NCI-H2171 treated with DMSO at 0.1 percent for 48 hours (cell line): ENCODE results near the gene ZC3H7A.
"Not testable (repeated sequence)": the region's sequence is repeated elsewhere in the genome, so short reads cannot be mapped to it uniquely, and the experiment has no call there.

Experiments used
- DNase-seq: peaks from one replicate; lab custom pipeline; 2025; lab: John Stamatoyannopoulos, UW

The ZC3H7A gene

GRCh38 chr16:11797166-11797956 is at the start of gene ZC3H7A:
Gene ZC3H7A, minus strand, starts transcription at chr16:11797258. Its CDS starts 14,904 bp downstream, at chr16:11782354.
- DNase-seq: peak; percentile 95

GRCh38 chr16:11844499-11844898 is 47.4 kb upstream of the ZC3H7A start:
- DNase-seq: no peak

GRCh38 chr16:11843861-11844260 is 46.8 kb upstream of the ZC3H7A start:
- no peak for DNase-seq

- DNase-seq: no peak
Measured at GRCh38 chr16:11843206-11843605, 46.1 kb upstream of the ZC3H7A start.

GRCh38 chr16:11841026-11841425 is 44.0 kb upstream of the ZC3H7A start:
- DNase-seq: no peak

- DNase-seq: no peak
Measured at GRCh38 chr16:11836650-11837244, 39.7 kb upstream of the ZC3H7A start.

GRCh38 chr16:11835891-11836649 is 39.0 kb upstream of the ZC3H7A start:
- peak; percentile 78 for DNase-seq

- no peak for DNase-seq
Measured at GRCh38 chr16:11835309-11835708, 38.3 kb upstream of the ZC3H7A start.

- peak; percentile 24 for DNase-seq
Measured at GRCh38 chr16:11833951-11834695, 37.1 kb upstream of the ZC3H7A start.

- DNase-seq: no peak
Measured at GRCh38 chr16:11828696-11829095, 31.6 kb upstream of the ZC3H7A start.

GRCh38 chr16:11825520-11826165 is 28.6 kb upstream of the ZC3H7A start:
- not testable (repeated sequence) for DNase-seq

GRCh38 chr16:11824362-11824761 is 27.3 kb upstream of the ZC3H7A start:
- DNase-seq: no peak

GRCh38 chr16:11823645-11824044 is 26.6 kb upstream of the ZC3H7A start:
- DNase-seq: not testable (repeated sequence)

- no peak for DNase-seq
Measured at GRCh38 chr16:11819798-11820197, 22.7 kb upstream of the ZC3H7A start.

- not testable (repeated sequence) for DNase-seq
Measured at GRCh38 chr16:11818970-11819369, 21.9 kb upstream of the ZC3H7A start.

- no peak for DNase-seq
Measured at GRCh38 chr16:11816123-11816522, 19.1 kb upstream of the ZC3H7A start.

GRCh38 chr16:11814800-11815199 is 17.7 kb upstream of the ZC3H7A start:
- not testable (repeated sequence) for DNase-seq

GRCh38 chr16:11806721-11807120 is 9.7 kb upstream of the ZC3H7A start:
- DNase-seq: no peak

GRCh38 chr16:11805556-11805955 is 8.5 kb upstream of the ZC3H7A start:
- DNase-seq: no peak

GRCh38 chr16:11801481-11802021 is 4.5 kb upstream of the ZC3H7A start:
- DNase-seq: no peak

GRCh38 chr16:11800382-11800718 is 3.3 kb upstream of the ZC3H7A start:
- no peak for DNase-seq
